Activated naive CD4-positive, alpha-beta T cell (primary cell): ENCODE results near the gene TWF1.
A peak's percentile ranks its signal among the peaks of the same experiment; 100 is the strongest.
"Not testable (repeated sequence)": the region's sequence is repeated elsewhere in the genome, so short reads cannot be mapped to it uniquely, and the experiment has no call there.

Source experiments
- DNase-seq, 4 experiments: peaks; one replicate each; lab custom pipeline; 2025; lab: John Stamatoyannopoulos, UW

The TWF1 gene

DNA sequence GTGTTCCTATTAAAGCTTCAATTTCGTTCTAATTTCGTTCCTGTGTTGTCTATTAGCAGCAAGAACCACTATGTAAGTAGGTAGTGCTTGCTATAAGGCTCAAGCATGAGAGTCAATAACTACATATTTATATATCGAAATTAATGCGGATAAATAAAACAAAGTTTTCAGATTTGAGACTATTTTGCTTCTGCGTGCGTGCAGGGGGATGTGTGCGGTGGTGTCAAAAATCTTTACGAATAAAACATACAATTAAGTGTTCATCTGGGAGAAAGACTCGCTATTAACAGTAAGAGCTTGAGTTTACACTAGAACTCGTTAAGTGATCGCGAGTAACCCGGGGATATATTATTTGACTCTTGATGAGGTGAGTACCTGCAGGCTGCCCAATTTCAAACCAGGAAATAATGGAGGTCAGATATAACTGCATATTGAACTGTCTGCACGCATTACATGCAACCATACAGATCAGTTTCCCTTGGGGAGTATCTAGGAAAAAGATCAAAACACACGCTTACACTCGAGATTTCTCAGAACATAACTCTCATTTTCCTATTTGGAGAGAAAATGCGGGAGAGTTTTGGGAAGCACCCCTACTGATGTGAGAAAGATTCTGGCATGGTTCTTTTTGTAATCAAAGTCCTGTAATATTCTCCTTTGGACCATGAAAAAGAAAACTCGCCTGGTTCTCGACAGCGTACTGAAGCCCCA lies 813 bp downstream of the TWF1 start:
- DNase-seq = no peak

DNA sequence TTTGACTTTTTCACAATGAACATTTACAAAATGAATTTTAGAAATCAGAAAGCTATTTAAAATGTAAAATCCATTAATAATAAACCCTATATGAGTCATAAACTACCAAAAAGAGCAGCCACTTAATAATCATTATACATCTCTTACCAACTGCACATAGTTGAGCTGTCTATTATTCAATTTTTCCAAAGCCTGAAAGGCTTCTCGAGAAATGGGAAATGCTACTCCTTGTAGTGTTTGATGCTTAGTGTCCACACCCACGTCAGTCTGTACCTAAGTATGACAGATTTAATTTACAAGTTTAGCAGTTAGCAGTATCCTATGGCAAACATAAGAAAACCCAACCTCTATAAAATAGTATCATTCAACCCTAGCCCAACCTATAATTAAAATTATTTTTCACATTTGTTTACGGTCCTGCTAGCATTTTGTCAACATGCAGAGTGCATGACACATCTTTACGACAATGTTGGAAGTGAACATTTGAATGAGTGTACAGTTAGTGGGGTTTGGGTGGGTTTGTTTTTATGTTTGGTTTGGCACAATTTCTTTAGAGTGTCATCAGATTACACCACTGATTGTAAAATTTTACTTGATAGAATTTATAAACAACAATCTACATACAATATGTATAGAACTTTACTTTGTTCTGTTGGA lies 8.4 kb downstream of the TWF1 start:
- DNase-seq = no peak

DNA sequence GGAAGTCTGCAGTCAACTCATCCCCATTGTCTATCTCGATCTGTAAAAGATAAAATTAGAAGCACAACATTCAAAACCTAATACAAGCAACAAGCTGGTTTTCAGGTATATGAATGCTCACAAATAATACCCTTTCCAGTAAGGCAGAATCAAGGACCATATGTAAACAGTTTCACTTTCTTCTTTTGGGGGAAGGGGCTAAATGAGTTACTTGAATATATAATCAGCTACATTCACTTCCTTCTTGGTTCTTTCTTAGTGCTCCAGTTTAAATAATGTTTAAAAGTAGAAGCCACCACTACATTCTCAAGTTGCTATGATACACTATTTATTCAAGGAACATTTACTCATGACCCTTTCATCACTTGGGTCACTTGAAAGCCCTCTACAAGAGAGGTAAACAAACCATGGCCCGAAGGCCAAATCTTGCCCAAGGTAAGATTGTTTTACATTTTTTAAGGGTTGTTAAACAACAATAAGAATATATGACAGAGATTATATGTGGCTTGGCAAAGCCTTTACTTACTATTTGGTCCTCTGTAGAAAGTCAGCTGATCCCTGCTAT lies 10.3 kb downstream of the TWF1 start:
- DNase-seq = no peak

DNA sequence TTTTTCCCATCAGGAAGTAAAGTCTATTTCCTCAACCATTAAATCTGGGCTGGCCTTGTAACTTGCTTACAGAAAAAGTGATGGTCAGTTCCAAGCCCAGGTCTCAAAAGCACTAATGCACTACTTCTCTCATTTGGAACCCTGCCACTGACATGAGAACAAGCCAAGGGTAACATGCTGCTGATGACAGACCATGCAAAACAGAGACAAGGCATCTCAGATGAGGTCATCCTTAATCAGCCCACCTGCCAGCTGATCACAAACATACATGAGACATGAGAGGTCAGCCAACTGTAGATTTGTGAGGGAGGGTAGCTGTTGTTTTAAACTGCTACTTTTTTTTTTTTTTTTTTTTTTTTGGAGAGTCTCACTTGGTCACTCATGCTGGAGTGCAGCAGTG lies 16.2 kb downstream of the TWF1 start:
- no peak for DNase-seq

DNA sequence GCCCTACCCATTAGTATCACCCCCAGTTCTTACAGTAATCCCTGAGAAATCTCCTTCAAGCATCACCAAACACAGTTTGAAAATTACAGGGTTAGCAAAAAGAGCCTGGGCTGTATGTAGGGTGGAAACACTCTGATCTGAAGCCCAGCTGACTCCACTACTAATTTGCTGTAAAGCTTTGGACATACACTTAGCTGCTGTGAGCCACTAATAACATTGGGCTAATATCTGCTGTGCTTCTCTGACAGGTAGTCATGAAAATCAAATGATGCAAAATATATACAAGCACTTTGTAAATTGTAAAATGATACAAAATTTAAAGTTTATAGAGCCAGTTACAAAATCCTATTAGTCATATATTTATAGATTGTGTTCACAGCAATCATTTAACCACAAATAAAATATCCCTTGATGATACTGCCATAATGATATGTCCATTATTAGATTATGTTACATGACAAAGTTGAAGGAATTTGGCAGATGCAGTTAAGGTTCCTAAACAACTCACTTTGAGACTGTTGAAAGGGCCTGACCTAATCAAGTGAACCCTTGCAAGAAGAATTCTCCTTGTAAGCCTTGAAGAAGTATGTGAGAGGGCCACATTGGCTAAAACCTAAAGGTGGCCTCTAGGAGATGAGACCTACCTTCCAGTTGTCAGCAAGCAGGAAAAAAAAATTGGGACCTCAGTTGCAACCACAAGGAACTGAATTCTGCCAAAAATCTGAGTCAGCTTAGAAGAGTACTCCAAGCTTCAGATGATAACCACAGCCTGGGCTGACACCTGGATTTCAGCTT lies 19.0 kb downstream of the TWF1 start:
- no peak for DNase-seq

DNA sequence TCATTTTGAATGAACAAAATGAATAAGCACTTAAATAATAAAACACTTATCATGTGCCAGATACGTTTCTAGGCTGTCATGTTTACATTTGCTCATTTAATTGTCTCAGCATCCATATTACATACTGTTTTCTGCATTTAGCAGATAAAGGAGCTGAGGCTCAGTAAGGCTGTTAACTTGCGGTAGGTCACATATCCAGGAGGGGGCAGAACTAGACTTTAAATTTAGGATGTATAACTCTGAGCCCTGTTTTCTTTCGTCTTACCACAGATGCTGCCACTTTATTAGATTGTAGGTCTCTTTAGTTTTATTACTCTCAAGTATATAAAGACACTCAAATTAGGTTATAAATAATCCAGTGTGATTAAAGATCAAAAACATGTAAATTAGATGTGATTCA lies 29.6 kb downstream of the TWF1 start:
- no peak for DNase-seq

DNA sequence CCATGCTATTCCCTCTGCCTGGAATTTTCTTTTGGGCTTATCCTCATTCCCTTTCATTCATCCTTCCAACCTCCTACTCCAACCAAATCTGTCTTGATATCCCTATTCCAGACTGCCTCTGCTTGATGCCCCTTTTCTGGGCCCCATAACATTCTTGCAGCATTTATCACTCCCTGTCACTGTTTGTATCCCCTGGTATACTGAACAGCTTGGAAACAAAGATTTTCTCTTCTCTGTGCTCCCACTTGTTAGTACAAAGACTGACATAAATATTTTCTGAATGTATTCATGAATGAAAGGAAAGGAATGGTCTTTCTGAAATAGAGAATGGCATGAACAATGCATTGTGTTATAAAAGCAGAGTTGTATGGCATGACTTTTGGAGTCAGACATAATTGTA lies 39.8 kb downstream of the TWF1 start:
- DNase-seq = no peak

DNA sequence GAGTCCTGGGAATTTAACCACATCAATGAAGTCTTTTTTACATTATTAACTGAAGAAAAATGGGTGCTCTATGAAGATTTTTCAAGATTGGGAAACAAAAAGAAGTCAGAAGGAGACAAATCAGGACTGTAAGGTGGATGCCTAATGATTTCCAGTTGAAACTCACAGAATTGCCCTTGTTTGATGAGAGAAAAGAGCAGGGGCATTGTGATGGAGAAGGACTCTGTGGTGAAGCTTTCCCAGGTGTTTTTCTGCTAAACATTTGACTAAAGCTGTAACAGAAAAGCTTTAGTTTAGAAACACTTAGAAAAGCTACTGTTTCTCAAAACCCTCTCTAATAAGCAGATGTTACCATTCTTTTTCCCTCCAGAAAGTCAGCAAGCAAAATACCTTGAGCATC lies 41.6 kb downstream of the TWF1 start:
- DNase-seq = no peak

DNA sequence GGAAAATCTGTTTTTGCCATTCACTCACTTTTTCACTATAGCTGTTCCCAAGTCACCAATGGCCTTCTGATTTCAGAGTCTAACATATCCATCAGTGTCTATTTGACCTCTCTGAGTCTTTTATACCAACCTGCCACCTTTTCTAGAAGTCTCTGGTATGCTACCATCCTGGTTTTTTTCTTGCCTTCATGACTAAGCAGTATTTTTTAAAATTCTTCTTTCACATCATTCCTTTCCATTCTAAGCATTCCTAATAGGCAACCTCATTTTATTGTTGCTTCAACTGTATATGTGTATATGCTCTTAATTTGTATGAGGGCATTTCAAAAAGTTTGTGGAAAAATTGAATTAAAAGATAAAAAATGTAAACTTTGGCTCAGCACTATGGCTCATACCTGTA lies 42.3 kb downstream of the TWF1 start:
- DNase-seq = no peak

DNA sequence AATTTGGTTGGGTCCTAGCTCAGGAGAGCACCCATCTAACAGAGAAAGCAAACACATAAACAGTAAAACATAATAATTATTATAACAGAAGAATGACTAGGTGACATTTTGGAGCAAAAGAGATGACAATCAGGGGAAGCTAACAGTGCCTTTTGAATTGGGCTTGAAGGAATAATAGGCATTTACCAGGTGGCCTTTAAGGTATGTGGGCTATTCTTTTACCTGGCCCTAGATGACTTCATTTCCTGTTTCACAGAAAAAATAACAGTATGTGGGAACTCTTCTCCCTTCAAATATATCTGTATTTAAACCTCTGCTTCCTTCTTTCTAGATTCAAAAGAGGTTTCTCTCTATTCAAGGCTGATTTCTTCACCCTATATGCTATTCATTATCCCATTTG lies 43.5 kb downstream of the TWF1 start:
- DNase-seq = no peak

DNA sequence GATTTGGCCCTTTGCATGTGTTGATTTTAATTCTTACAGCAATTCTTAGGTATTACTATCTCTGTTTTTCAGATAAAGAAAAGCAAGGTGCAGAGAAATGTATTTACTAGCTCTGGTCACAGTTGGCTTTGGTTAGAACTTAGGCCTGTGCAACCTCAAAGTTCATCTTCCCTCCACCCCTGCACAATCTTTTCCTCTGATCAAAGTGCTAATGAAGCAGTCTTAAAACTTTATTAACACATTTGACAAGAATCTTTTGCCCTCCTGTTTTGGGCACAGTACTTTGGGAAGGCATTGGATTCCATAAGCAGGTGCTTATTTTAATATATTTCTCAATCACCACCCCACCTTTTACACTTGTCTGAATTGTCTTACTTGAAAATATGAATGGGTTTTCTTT lies 44.6 kb downstream of the TWF1 start:
- no peak for DNase-seq

DNA sequence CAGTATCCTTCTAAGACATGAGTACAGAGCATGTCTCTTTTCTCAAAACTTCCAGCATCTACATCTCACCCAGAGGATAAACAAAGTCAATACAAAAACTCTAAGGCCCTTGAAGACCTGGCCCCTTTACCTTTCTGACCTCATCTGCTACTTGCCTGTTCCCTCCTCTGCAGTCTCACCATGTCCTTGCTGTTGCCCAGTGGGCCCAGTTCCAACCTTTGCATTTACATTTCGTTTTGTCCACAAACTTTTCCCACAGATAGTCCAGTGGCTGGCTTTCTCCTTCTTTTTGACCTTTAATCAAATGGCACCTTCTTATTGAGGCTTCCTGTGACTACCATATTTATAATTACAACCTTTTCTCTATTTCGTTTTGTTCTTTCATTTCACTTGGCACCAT lies 45.7 kb downstream of the TWF1 start:
- no peak for DNase-seq

DNA sequence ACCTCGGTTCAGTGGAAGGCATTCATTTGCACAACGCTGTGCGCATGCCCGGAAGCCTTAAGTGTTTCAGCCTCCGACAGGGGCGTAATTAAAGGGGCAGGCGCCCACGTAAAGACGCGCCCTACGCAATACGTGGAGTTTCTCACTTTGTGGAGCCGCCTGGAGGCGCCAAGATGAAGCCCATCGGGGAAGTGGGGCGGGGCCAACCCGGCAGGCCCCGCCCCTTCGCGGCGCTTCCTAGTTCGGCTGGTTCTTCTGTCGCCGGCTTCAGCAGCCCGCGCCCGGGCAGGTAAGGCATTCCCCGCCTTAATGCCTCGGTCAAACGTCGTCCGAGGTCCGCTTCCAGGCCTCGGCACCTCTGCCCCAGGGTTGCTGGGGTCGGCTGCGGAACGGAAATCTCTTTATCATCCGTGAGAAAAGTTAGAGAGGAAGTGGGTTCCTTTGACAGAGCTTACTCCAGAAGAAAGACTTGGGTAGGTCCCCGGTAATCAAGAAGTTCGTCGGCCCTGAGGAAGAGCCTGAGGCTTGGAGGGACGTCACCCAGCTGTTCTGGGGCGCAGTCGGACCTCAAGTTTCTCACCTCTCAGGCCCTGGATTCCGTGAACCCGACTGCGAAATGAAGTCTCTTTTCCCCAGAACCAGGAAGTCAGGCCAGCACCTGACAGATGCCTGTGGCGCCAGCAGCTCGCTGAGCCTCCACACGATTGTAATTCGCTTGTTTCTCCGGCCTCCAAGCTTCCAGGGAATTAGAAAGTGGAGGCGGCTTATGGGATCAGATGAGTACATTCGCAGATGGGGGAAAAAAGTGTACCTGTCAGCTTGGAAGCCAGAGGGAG lies 47.2 kb downstream of the TWF1 start, which contains the start of the genes IRAK4 and PUS7L:
Gene IRAK4, plus strand, starts transcription at position 224 of the 836 bp plus-strand sequence. CDS start 9,161 bp downstream, outside the sequence.
Gene PUS7L, minus strand, starts transcription at position 63 of the 836 bp plus-strand sequence. CDS start 3,545 bp downstream, outside the sequence.
- peak; percentile 80 to 92 (median 88) for DNase-seq

DNA sequence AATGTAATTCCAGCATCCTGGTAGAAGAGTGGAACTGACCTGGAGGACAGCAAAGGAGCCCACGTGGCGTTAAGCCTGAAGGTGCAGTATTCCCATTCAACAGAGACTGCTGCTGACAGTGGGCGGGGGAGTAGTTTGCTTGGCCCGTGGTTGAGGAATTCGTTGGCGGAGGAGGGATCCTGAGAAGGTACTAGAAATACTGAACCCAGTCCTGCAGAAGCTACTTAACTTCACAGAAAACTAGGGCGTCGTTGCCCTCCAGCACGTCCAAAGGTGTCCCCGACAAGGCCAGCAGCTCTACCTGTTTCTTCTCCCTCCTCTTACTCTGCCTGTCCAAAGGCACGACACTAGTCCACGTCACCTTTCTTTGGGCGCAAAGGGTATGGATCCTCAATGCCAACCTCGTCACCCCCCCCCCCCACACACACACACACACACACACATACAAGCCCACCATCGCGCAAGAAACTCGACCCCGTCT lies 47.8 kb downstream of the TWF1 start:
- peak in 1 of 4 experiments; percentile 11 for DNase-seq

DNA sequence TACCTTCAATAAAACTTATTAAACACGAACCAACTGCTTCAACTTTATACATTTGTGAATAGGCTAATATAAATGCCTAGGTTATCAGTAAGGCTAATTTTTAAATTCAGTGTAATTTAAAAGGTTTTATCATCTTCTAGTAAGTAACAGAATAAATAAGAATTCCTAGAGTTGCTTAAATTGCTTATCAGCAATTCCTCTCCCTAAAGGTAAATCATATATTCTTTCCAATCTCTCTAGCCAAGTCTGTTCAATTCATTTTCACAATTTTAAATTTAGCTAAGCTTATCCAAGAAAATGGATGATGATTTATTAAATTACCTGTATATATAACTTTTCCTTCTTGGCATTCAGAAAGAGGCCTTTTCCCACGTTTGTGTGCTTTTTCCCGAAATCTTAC lies 52.1 kb downstream of the TWF1 start:
- DNase-seq = no peak

DNA sequence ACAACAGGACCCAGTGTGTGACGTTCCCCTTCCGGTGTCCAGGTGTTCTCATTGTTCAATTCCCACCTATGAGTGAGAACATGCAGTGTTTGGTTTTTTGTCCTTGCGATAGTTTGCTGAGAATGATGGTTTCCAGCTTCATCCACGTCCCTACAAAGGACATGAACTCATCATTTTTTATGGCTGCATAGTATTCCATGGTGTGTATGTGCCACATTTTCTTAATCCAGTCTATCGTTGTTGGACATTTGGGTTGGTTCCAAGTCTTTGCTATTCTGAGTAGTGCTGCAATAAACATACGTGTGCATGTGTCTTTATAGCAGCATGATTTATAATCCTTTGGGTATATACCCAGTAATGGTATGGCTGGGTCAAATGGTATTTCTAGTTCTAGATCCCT lies 54.8 kb downstream of the TWF1 start:
- DNase-seq = not testable (repeated sequence)

DNA sequence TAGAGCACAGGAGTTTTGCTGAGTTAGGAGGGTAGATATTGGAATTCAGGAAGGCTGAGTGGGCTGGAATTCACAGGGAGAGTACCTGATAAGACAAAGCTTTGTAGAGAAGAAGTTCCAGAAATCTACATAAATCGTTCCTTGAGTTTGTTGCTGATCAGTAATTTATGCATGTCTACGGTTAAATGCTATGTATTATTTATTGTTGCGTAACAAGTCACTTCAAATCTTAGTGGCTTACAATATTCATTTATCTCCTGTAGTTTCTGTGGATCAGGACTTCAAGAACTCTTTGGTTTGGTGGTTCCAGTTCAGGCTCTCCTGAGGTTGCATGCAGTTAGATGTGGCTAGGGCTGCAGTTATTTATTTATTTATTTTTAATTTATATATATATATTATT lies 55.3 kb downstream of the TWF1 start:
- DNase-seq = no peak

DNA sequence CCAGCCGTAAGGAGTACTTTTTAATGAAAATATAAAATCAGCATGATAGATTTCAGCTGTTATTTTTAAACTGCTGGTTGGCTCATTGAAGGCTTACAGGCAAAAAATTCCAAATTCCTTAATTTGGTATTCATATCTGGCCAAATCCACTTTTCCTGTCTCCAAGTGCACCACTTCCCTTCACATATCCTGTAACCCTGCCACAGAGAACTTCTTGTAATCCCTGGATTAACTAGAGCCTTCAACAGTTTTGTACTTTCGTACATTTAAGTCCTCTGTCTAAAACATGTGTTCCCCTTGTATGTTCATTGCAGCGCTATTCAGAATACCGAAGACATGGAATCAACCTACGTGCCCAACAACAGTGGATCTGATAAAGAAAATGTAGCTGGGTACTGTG lies 57.1 kb downstream of the TWF1 start:
- DNase-seq = no peak

DNA sequence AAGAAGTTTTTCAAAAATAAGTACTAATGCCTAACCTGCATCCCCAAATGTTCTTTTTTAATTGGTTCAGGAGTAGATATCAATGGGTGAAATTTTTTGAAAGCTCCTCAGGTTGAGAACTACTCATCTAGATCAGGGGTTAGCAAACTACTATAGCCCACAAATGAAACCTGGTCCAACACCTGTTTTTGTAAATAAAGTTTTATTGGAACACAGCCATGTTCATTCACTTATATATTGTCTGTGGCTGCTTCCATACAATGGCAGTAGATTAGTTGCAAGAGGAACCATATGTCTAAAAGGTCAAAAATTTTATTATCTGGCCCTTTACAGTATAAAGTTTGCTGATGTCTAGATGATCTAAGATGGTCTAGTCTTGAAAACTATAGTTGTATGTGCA lies 61.3 kb downstream of the TWF1 start:
- DNase-seq = no peak
